GM18951 (cell line): ENCODE measurements around the gene DNMT3A.

Experiments
- POLR2A ChIP-seq: IDR thresholded peaks from 4 replicates; pipeline ENCODE4 v1.6.1; 2011; ENCODE audit warnings: mild to moderate bottlenecking; ENCODE audit not compliant: insufficient read length, insufficient read depth; ENCODE audit errors: extremely low read depth
- in situ Hi-C: fragments of 300-500 bp; cut with MboI; formaldehyde crosslinking; loops from one replicate; pipeline ENCODE4 v1.12.0; 2022; ENCODE audit warnings: low sequenced_read_pairs, mixed read lengths, inconsistent platforms; ENCODE audit not compliant: unreplicated experiment

Gene DNMT3A

DNA sequence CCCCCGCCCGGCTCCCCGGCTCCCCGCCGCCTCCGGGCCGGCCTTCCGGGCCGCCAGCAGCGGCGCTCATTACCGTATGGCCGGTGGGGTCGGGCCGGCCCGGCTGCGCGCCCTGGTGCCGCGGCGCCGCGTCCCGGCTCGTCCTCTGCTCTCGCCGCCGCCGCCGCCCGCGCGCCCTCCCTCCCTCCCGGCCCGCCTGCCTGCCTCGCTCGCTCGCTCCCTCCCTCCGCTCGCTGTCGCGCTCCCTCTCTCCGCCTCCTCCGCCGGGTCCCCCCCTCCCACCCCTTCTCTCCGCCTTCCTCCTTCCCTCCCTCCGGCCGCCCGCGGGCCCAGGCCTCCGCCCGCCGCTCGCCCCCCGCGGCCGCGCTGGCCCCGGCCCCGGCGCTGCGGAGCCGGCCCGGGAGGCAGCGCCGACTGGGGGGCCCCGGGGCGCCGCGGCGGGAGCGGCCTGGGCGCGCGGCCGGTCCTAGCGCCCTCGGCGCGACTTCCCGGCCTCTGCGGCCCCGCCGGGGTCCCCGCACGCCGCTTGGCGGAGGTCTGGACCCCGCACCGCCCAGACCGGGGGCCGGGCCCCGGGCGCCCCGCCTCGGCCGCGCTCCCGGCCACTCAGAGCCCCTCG, at the start of gene DNMT3A:
Gene DNMT3A (minus strand): TSS at position 173 of the 619 bp plus-strand sequence. CDS start 27,941 bp downstream, outside the sequence.
- in situ Hi-C loops: no loop called here

DNA sequence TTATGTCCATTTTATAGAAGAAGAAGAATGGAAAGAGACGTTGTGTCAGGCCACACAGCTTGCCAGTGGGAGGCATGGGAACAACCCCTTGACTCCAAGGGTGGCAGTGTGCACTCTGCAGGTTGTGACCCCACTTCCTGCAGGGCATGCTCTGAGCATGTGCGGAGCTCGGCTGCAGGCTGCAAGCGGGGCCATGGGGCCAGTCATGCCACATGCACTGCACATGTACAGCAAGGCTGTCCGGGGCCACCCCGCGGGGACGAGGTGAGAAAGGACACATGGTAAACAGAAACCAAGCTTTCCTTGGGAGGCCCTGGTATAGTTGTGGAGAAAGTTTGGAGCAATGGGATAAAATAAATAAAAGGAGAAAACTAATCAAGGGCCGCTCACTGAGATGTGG, 47.4 kb upstream of the DNMT3A start:
- in situ Hi-C loops: no loop called here
- no peak for TF ChIP-seq POLR2A

More for the DNA sequence above, at the start of gene DNMT3A:
- peak; percentile 45 for TF ChIP-seq POLR2A

DNA sequence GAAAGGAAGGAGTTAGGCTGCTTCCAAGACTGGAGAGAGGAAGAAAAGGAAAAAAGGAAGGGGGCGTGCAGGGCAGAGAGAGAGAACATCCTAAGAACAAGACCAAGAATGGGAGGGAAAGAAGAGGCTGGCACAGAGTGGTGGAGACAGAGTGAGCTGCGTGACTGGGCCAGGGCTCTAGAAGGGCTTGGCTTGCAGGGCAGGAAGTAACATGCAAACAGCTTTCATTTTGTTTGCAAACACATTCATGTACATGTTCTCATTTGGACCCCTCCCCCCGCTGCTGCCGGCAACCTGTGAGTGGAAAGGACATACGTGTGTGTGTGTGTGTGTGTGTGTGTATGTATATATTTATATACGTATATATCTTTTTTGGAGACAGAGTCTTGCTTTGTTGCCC, 46.8 kb upstream of the DNMT3A start:
- in situ Hi-C loops: no loop called here
- no peak for TF ChIP-seq POLR2A

DNA sequence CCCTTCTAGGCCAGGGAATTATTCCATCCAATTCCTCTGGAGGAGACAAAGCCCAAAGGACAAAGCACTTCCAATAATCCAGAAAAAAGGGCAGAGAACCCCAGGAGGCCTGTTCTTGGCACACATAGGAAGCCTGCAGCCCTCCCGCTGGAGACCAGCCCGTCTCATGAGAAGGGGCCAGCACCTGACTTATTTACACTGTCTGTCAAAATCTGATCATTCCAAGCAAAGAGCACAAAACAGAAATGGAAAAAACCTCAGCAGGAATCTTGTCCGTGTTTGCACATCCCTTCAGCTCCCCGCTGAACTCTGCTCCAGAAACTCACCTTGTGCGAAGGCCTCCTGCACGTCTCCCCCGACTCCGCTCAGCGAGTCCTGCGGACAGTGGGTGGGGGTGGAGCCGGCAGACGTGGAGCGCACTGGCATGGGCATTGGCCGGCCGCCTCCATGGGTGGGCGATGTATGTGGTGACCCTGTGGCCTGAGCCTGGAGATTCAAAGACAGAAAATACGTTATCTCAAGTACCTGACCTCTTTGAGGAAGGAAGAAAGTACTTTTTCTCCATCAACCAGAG, 46.2 kb upstream of the DNMT3A start:
- TF ChIP-seq POLR2A: no peak
- in situ Hi-C loops: no loop called here

- no peak for TF ChIP-seq POLR2A
- in situ Hi-C loops: no loop called here
Observed at GRCh38 chr2:25386971-25387875, 45.5 kb upstream of the DNMT3A start.

- in situ Hi-C loops: no loop called here
- TF ChIP-seq POLR2A: no peak
Observed at GRCh38 chr2:25385910-25386309, 44.2 kb upstream of the DNMT3A start.

DNA sequence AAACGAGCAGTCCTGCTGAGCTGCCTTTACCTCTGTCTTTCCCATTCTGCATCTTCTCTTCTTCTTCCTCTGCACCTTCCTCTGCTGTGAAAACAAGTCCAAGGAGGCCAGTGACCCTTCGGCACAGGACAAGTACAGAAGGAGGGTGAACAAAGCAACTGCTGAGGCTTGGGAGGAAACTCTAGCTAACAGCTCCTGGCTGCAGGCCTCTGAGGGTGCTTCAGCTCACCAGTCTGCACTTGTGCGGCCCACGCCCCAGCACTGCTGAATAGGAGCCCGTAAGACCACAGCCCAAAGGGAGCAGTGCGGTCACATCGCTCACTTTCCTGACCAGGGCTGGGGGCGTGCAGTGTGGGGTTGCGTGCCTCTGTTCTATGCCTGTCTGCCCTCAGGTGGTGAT, 42.1 kb upstream of the DNMT3A start:
- TF ChIP-seq POLR2A: no peak
- in situ Hi-C loops: no loop called here

DNA sequence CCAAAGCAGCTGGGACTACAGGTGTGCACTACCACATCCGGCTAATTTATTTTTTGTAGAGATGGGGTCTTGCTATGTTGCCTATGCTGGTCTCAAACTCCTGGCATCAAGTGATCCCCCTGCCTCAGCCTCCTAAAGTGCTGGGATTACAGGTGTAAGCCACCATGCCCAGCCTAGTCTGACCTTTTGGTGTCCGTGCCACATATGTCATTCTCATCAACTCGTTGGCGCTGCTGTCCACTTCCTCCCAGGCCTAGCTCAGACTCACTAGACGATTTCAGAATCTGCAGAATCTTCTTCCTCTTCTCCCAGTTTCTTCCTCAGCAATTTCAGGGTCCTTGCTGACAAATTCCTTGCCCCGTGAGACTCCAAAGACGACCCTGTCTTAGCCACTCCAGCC, 39.8 kb upstream of the DNMT3A start:
- TF ChIP-seq POLR2A: no peak
- in situ Hi-C loops: no loop called here

GRCh38 chr2:25380586-25381375, 39.1 kb upstream of the DNMT3A start:
- TF ChIP-seq POLR2A: no peak
- in situ Hi-C loops: no loop called here

DNA sequence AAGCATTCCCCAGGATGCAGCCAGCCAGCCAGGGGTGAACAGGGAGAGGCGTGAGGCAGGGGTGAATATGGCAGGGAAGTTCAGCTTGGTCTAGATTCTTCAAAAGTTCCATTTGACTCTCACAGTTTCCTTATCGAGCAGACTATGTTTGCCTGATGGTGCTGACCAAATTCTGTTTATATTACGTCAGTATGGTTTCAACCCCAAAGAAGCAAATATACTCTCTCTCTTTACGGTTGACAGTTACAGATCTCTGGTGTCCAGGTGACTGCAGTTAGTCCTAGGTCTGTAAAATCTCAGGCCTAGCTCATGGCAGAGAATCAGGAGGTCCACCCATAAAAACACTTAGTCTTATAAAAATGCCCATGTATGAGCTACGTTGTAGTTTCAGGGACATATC, 38.3 kb upstream of the DNMT3A start:
- in situ Hi-C loops: no loop called here
- no peak for TF ChIP-seq POLR2A

DNA sequence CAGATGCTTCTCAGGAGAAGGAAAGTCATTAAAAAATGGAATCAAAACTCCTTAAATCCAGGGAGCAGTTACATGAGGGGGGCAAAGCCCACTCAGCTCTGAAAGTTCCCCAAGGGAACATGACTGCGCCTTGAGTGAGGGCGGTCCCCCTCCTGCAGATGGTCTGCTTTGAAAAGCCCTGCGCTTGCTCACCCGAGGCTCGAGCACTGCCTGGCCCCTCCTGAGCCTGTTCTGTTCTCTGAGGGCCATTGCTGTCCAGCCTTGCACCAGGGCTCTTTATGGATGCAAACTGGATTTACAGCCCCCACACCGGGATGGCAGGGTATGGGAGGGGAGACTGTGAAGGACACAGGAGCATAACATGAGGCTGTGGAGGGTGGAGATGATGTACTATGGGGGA, 37.8 kb upstream of the DNMT3A start:
- in situ Hi-C loops: no loop called here
- TF ChIP-seq POLR2A: no peak

- in situ Hi-C loops: no loop called here
- TF ChIP-seq POLR2A: no peak
Observed at GRCh38 chr2:25378731-25379490, 37.2 kb upstream of the DNMT3A start.
